ENCODE data around the gene AMELX.

AMELX gene

GRCh38 chrX:11293113-11293512 is at the start of gene AMELX:
AMELX (plus strand) TSS chrX:11293413; CDS start chrX:11294789, 1,376 bp downstream.
- Histone ChIP-seq H3K4me3 (no peak within 1 kb of the TSS), H3K27ac (no peak within 1 kb of the TSS)

- no peak overlapping the region for H3K4me3 ChIP-seq
- H3K27ac ChIP-seq = no peak overlapping the region
Observed at GRCh38 chrX:11244636-11245035, 48.6 kb upstream of the AMELX start.

- H3K27ac ChIP-seq = no peak overlapping the region
Observed at GRCh38 chrX:11254417-11255109, 38.6 kb upstream of the AMELX start.

GRCh38 chrX:11257290-11257689 is 35.9 kb upstream of the AMELX start:
- Histone ChIP-seq H3K27ac (no peak overlapping the region), H3K4me3 (no peak overlapping the region)

More at GRCh38 chrX:11254417-11255109, 38.6 kb upstream of the AMELX start:
- H3K4me3 ChIP-seq = no peak overlapping the region

- no peak overlapping the region for H3K4me3 ChIP-seq
Observed at GRCh38 chrX:11257711-11258110, 35.5 kb upstream of the AMELX start.

GRCh38 chrX:11259437-11259836 is 33.8 kb upstream of the AMELX start:
- no peak overlapping the region for H3K27ac ChIP-seq
- no peak overlapping the region for H3K4me3 ChIP-seq

More at GRCh38 chrX:11257711-11258110, 35.5 kb upstream of the AMELX start:
- no peak overlapping the region for H3K27ac ChIP-seq

GRCh38 chrX:11261260-11261659 is 32.0 kb upstream of the AMELX start:
- Histone ChIP-seq H3K27ac (no peak overlapping the region), H3K4me3 (no peak overlapping the region)

- Histone ChIP-seq H3K4me3 (no peak overlapping the region), H3K27ac (peak overlapping the region in 3 of 21 experiments; percentile 4 to 31 (median 21))
Observed at GRCh38 chrX:11264925-11265324, 28.3 kb upstream of the AMELX start.

- Histone ChIP-seq H3K4me3 (no peak overlapping the region), H3K27ac (peak overlapping the region in 4 of 21 experiments; percentile 4 to 31 (median 21))
Observed at GRCh38 chrX:11265352-11265751, 27.9 kb upstream of the AMELX start.

GRCh38 chrX:11266573-11267003 is 26.6 kb upstream of the AMELX start:
- H3K27ac ChIP-seq = peak overlapping the region in 1 of 21 experiments; percentile 28
- H3K4me3 ChIP-seq = no peak overlapping the region

GRCh38 chrX:11267425-11267824 is 25.8 kb upstream of the AMELX start:
- Histone ChIP-seq H3K4me3 (no peak overlapping the region), H3K27ac (no peak overlapping the region)

GRCh38 chrX:11269006-11269405 is 24.2 kb upstream of the AMELX start:
- Histone ChIP-seq H3K4me3 (no peak overlapping the region), H3K27ac (no peak overlapping the region)

GRCh38 chrX:11269996-11270395 is 23.2 kb upstream of the AMELX start:
- H3K27ac ChIP-seq = no peak overlapping the region
- H3K4me3 ChIP-seq = no peak overlapping the region

GRCh38 chrX:11272290-11272689 is 20.9 kb upstream of the AMELX start:
- Histone ChIP-seq H3K27ac (no peak overlapping the region), H3K4me3 (no peak overlapping the region)

- no peak overlapping the region for H3K4me3 ChIP-seq
- H3K27ac ChIP-seq = no peak overlapping the region
Observed at GRCh38 chrX:11272863-11273262, 20.4 kb upstream of the AMELX start.

- no peak overlapping the region for H3K27ac ChIP-seq
- H3K4me3 ChIP-seq = no peak overlapping the region
Observed at GRCh38 chrX:11273544-11273943, 19.7 kb upstream of the AMELX start.

- Histone ChIP-seq H3K27ac (no peak overlapping the region), H3K4me3 (no peak overlapping the region)
Observed at GRCh38 chrX:11282043-11282442, 11.2 kb upstream of the AMELX start.

GRCh38 chrX:11285651-11286050 is 7.6 kb upstream of the AMELX start:
- H3K27ac ChIP-seq = no peak overlapping the region
- no peak overlapping the region for H3K4me3 ChIP-seq

GRCh38 chrX:11287505-11287904 is 5.7 kb upstream of the AMELX start:
- Histone ChIP-seq H3K27ac (no peak overlapping the region), H3K4me3 (no peak overlapping the region)

- H3K27ac ChIP-seq = no peak overlapping the region
- H3K4me3 ChIP-seq = no peak overlapping the region
Observed at GRCh38 chrX:11290416-11291102, 2.7 kb upstream of the AMELX start.

- no peak overlapping the region for H3K27ac ChIP-seq
Observed at GRCh38 chrX:11296051-11296450, 2.8 kb downstream of the AMELX start.

More at GRCh38 chrX:11296051-11296450, 2.8 kb downstream of the AMELX start:
- H3K4me3 ChIP-seq = no peak overlapping the region
